ENCODE results near the gene CDH13.

CDH13 gene

GRCh38 chr16:83515395-83515794 lies 888.6 kb downstream of the CDH13 start:
- no peak for DNase-seq (ENCODE audit: low read depth)

GRCh38 chr16:83516931-83517330 lies 890.2 kb downstream of the CDH13 start:
- no peak for DNase-seq (ENCODE audit: low read depth)

GRCh38 chr16:83517398-83517797 lies 890.6 kb downstream of the CDH13 start:
- no peak for DNase-seq (ENCODE audit: low read depth)

GRCh38 chr16:83520596-83520995 lies 893.8 kb downstream of the CDH13 start:
- DNase-seq (ENCODE audit: low read depth): no peak

GRCh38 chr16:83530293-83530692 lies 903.5 kb downstream of the CDH13 start:
- DNase-seq (ENCODE audit: low read depth): no peak

DNA sequence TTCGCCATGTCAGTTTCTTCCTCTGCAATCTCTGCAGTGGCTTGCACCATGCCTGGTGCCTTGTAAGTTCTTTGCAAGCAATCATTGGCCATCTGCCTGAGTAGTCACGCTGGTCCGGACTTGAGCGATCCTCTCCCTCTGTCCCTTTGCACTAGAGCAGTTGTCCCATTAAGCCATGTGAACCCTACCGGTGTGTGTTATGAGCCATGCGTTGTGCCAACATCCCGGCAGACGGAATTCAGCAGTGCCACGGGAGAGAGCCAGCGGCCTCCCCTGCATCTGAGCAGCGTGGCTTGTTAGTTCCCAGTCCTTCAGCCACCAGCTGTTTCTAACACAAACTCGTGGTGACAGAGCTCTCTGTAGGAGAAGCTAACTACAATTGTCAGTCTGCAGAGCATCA lies 905.9 kb downstream of the CDH13 start:
- DNase-seq (ENCODE audit: low read depth): no peak

- no peak for DNase-seq (ENCODE audit: low read depth)
These were observed 906.4 kb downstream of the CDH13 start for GRCh38 chr16:83533193-83533592.

DNA sequence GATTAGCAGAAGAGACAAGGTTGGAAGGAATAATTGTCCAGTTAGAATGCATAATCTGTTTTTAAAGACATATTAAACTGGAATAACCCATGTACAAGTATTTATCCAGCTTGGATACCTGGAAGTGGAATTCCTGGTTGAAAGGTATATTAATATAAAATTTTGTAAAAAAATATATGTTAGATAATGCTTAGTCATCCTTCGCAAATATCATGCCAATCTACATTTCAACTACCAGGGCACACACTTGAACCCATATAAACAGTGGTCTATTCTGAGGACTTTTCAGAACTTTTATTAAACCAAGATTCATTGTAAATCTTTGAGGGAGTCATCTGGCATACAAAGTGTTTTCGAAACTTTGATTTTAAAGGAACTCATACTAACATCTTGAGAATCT lies 911.9 kb downstream of the CDH13 start:
- no peak for DNase-seq (ENCODE audit: low read depth)

- no peak for DNase-seq (ENCODE audit: low read depth)
These were observed 913.1 kb downstream of the CDH13 start for GRCh38 chr16:83539736-83540490.

DNA sequence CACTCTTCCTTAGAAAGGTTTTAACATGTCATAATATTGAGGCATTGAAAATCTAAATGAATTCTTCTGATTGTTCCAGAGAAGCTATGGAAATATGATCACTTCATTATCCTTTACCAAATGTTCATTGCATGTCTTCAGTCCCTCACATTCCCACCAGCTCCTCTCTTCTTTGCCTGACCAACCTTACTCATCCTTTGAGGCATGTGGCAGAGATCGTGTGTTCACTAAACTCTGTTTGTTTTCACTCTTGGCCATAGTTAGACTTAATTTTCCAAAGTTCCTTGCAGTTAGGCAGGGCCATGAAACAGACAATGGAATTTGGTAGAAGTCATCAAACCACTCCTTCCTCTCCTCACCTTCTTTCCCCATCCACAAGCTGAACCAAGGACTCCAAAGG lies 914.5 kb downstream of the CDH13 start:
- DNase-seq (ENCODE audit: low read depth): no peak

DNA sequence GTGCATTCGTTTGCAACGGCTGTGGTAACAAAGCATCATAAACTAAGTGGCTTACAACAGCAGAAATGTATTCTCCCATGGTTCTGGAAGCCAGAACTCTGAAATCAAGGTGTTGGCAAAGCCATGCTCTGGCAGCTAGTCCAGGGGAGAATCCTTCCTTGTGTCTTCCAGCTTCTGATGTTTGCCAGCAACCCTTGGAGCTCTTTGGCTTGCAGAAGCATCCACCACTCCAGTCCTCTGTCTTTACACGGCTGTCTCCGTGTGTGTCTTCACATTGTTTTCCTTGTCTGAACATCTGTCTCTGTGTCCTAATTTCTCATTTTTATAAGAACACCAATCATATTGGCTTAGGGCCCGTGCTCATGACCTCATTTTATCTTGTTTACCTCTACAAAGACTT lies 915.7 kb downstream of the CDH13 start:
- no peak for DNase-seq (ENCODE audit: low read depth)

DNA sequence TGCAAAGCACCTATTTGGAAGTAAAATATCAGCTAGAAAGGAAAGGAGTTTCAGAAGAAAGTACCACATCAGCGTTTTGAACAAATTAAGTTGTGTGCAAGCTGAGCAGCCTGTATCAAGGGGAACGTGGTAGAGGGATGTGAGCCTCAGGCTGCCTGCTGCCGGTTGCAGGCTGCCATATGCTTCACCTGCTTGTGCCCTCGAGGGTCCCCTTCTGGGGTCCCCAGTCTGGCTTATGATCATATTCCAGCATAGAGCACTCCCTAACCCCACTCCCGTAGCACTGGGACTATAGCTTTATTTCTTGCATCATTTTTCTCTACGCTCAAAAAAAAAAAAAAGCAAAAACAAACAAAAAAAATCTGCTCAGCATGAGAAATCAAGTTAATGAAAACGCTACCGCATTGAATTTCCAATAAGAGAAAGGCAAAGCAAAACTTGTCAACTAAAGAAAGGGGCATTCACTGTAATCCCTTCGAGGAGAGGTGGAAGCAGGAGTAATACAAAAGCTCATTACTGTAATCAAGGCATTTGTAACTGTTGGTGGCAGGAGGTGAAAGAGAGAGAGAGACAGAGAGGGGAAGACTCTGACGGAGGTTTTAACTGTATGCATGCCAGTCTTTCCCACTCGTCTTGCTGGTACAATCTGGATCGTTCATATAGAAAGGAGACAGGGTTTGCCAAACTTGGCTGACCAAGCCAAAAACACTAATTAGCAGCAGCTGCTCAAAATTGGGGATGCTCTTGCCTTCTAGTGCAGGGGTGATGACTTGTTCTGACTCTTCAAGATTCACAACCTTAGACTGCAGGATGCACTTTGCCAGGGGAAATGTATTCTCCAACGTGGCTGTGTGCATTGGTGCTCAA lies 922.8 kb downstream of the CDH13 start:
- DNase-seq (ENCODE audit: low read depth): no peak

GRCh38 chr16:83550183-83550569 lies 923.4 kb downstream of the CDH13 start:
- DNase-seq (ENCODE audit: low read depth): no peak

GRCh38 chr16:83552228-83552627 lies 925.5 kb downstream of the CDH13 start:
- no peak for DNase-seq (ENCODE audit: low read depth)

DNA sequence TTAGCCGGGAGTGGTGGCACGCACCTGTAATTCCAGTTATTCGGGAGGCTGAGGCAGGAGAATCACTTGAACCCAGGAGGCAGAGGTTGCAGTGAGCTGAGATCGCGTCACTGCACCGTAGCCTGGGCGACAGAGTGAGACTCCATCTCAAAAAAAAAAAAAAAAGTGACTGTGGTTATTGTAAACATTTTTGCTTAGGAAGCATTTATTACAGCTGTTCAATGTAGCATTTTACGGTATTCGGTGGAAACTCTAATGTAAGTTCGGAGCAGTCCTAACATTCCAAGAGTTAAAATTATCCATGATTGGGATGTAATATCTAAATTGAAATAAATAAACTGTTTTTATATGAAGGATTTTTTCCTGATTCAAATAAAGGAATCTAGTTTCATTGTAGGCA lies 926.2 kb downstream of the CDH13 start:
- no peak for DNase-seq (ENCODE audit: low read depth)

GRCh38 chr16:83554096-83554495 lies 927.3 kb downstream of the CDH13 start:
- DNase-seq (ENCODE audit: low read depth): no peak

DNA sequence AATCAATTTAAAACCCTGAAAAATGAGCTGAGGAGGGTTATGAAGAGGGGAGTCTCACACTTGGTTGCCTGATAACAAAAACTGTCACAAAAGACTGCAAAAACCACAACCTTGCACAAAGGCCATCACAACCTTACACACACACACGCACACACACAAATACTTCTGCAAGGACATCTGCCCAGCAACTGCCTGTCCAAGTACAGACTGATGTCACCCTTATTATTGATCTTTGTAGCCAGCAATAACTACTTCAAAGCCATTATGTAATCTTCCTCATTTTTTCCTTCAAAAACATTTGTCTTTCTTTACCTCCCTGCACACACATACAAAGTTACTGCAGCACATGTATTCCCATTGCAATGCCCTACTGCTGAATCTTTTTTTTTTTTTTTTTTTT lies 927.8 kb downstream of the CDH13 start:
- no peak for DNase-seq (ENCODE audit: low read depth)

- DNase-seq (ENCODE audit: low read depth): no peak
These were observed 935.1 kb downstream of the CDH13 start for GRCh38 chr16:83561876-83562275.

GRCh38 chr16:83568345-83568744 lies 941.6 kb downstream of the CDH13 start:
- no peak for DNase-seq (ENCODE audit: low read depth)

GRCh38 chr16:83574388-83574787 lies 947.6 kb downstream of the CDH13 start:
- DNase-seq (ENCODE audit: low read depth): no peak

DNA sequence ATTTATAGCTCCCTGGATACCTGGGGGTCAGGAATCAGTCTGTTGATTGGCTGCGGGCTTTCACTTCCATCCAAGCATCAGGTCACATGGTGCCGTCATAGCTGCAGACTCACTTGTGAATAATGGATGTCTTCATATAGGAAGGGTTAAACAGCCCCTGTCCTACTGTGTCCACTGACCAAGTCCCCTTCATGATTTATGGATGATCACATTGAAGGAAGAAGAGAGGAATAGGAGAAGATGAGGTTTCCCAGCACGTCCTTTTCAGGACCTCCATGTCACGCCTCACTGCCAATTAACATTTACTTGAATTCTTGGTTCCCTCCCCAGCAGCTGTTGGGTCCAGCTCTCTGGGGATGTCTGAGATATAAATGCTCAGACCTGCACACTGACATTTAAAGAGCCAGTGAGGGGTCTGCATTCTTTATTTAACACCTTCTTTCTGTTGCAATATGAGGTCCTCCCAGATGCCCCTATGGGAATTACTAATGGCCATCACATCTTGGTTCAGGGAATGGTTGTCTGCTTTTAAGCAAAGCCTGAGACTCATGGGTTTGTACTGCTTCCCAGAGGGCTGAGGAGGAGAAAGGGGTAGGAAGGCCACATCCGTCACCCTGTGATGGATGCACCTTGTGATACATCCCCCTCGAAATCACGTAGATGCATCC lies 950.4 kb downstream of the CDH13 start:
- no peak for DNase-seq (ENCODE audit: low read depth)

DNA sequence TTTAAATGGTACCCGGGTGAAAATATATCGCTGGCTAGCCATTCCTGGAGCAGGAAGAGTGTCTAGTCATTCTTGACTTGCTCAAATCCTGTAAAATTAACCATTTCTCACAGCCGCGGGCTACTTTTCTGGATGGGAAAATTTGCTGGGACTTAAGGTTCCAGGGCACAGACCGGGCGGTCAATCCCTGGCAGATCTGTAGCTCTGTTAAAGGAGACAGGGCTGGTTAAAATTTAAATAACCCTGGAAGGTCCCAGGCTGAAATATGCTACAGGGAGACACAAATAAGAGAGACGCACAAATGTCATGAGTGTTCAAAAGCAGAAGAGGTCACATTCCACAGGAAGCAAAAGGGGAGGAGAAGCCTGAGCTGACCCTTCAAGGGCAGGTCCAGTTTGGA lies 951.4 kb downstream of the CDH13 start:
- DNase-seq (ENCODE audit: low read depth): no peak

DNA sequence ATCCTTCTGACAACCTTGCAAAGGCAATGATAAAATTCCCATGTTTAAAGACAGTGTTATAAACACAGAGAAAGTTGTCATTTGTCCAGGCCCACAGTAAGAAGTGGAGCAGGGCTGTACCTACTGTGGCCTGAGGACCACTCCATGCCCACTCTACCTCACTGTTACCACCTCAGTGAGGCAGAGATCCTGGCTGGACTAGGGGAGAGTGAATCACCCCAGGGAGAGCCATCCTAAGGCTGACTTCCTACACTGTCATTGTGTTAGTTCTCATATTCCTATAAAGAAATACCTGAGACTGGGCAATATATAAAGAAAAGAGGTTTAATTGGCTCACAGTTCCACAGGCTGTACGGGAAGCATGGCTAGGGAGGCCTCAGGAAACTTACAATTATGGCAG lies 952.3 kb downstream of the CDH13 start:
- no peak for DNase-seq (ENCODE audit: low read depth)

All from fibroblast of the conjunctiva (primary cell).